ENCODE measurements around the gene PRKN.
A peak's percentile ranks its signal among the peaks of the same experiment; 100 is the strongest.

Gene PRKN

DNA sequence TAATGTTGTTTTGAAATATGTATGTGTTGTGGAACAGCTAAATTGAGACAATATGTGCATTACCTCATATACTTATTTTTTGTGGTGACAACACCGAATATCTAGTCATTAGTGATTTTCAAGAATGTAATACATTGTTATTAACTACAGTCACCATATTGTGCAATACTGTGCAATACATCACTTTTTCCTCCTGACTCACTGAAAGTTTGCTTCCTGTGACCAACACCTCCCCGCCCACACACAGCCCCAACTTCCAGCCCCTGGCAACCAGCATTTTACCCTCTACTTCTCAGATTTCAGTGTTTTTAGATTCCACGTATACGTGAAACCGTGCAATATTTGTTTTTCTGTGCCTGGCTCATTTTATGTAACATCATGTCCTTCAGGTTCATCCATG lies 627.9 kb downstream of the PRKN start:
- H2BK120ac ChIP-seq (ENCODE audit: low read depth, low read length) = no peak overlapping the region
- no peak overlapping the region for H2AK5ac ChIP-seq (ENCODE audit: low read length, severe bottlenecking)
- H2BK5ac ChIP-seq (ENCODE audit: low read depth, low read length, poor library complexity, severe bottlenecking) = no peak overlapping the region
- no peak overlapping the region for H3K27ac ChIP-seq (ENCODE audit: low read length, poor library complexity, severe bottlenecking)
- no peak overlapping the region for H2AFZ ChIP-seq (ENCODE audit: low read depth, low read length)
- no peak overlapping the region for H4K91ac ChIP-seq (ENCODE audit: low read length)
- H3K4me2 ChIP-seq (ENCODE audit: low read length, poor library complexity, severe bottlenecking) = peak overlapping the region; percentile 58
- H3K14ac ChIP-seq (ENCODE audit: low read length in 2 of 2) = no peak overlapping the region
- no peak overlapping the region for H3K4me3 ChIP-seq (ENCODE audit: insufficient read depth in 1 of 2, low read depth in 1 of 2, low read length in 2 of 2)
- no peak overlapping the region for H2BK12ac ChIP-seq (ENCODE audit: low read length in 2 of 2)
- WGBS = 47% methylated on average over 4 of the region's 5 CpGs
- no peak overlapping the region for H3K23ac ChIP-seq (ENCODE audit: low read length in 2 of 2)
- no peaks in the 10 kb centered on the region for H3K79me1 ChIP-seq (replicated peaks; ENCODE audit: low read length, poor library complexity, severe bottlenecking)
- no peak overlapping the region for H3K4ac ChIP-seq (ENCODE audit: low read depth in 1 of 2, low read length in 2 of 2)
- H3K4me1 ChIP-seq (ENCODE audit: control insufficient read depth, insufficient read depth, low read depth, low read length) = peaks cover 5% of the 10 kb centered on the region
- no peaks in the 10 kb centered on the region for H3K36me3 ChIP-seq (ENCODE audit: control insufficient read depth in 1 of 2, insufficient read depth in 2 of 2, low read depth in 1 of 2, low read length in 2 of 2)
- peak; percentile 79 for DNase-seq
- peak overlapping the region; percentile 67 for H3K9ac ChIP-seq (ENCODE audit: low read length)
- H4K8ac ChIP-seq (ENCODE audit: low read length) = no peak overlapping the region
- H2BK15ac ChIP-seq (ENCODE audit: low read depth, poor library complexity, severe bottlenecking) = no peak overlapping the region
- H3K27me3 ChIP-seq (ENCODE audit: control insufficient read depth in 1 of 2, insufficient read depth in 1 of 2, low read length in 2 of 2) = no peaks in the 10 kb centered on the region
- no peak overlapping the region for H3K18ac ChIP-seq (ENCODE audit: low read depth in 1 of 2, low read length in 2 of 2)
- H3K9me3 ChIP-seq (ENCODE audit: control insufficient read depth, low read length) = no peaks in the 10 kb centered on the region

DNA sequence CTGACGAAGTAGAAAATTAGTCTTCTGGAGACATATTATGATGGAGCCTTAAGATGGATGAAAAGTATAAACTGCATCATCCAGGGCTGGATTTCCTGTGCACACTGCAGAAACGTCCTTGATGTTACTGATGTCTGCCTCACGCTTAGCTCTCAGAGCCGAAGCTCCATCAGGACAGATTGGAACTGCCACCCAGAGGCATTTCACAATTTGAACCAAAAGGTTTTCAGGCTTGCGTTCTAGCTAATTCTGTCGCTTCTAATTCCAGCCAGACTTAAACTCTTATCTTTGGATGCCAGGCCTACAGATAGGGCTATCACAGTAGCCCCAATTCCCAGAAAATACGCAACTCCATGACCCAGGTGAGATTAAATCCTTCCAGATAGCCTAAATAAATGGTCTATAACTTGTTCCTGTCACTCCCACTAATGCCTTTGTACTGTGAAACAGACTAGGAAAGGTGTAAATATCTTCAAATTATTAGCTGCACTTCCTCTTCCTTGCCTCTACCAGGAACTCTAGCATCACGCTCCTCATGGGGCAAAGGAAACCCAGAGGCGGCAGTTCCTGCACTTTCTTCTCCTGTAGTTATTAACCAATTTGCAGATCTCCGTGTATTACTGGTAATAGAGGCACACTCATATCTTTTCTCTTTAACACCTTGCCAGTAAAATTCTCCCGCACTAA lies 634.6 kb downstream of the PRKN start:
- H2BK120ac ChIP-seq (ENCODE audit: low read depth, low read length) = no peak overlapping the region
- H4K8ac ChIP-seq (ENCODE audit: low read length) = no peak overlapping the region
- H3K79me1 ChIP-seq (replicated peaks; ENCODE audit: low read length, poor library complexity, severe bottlenecking) = no peaks in the 10 kb centered on the region
- H2AFZ ChIP-seq (ENCODE audit: low read depth, low read length) = no peak overlapping the region
- no peak overlapping the region for H3K27ac ChIP-seq (ENCODE audit: low read length, poor library complexity, severe bottlenecking)
- no peaks in the 10 kb centered on the region for H3K27me3 ChIP-seq (ENCODE audit: control insufficient read depth in 1 of 2, insufficient read depth in 1 of 2, low read length in 2 of 2)
- no peak overlapping the region for H3K4ac ChIP-seq (ENCODE audit: low read depth in 1 of 2, low read length in 2 of 2)
- no peaks in the 10 kb centered on the region for H3K4me1 ChIP-seq (ENCODE audit: control insufficient read depth, insufficient read depth, low read depth, low read length)
- no peaks in the 10 kb centered on the region for H3K9me3 ChIP-seq (ENCODE audit: control insufficient read depth, low read length)
- no peak overlapping the region for H3K4me3 ChIP-seq (ENCODE audit: insufficient read depth in 1 of 2, low read depth in 1 of 2, low read length in 2 of 2)
- no peak overlapping the region for H3K23ac ChIP-seq (ENCODE audit: low read length in 2 of 2)
- peak overlapping the region; percentile 41 for H2AK5ac ChIP-seq (ENCODE audit: low read length, severe bottlenecking)
- no peak for DNase-seq
- H2BK12ac ChIP-seq (ENCODE audit: low read length in 2 of 2) = no peak overlapping the region
- H3K14ac ChIP-seq (ENCODE audit: low read length in 2 of 2) = no peak overlapping the region
- no peak overlapping the region for H3K18ac ChIP-seq (ENCODE audit: low read depth in 1 of 2, low read length in 2 of 2)
- no peak overlapping the region for H2BK5ac ChIP-seq (ENCODE audit: low read depth, low read length, poor library complexity, severe bottlenecking)
- H2BK15ac ChIP-seq (ENCODE audit: low read depth, poor library complexity, severe bottlenecking) = no peak overlapping the region
- H4K91ac ChIP-seq (ENCODE audit: low read length) = no peak overlapping the region
- no peaks in the 10 kb centered on the region for H3K36me3 ChIP-seq (ENCODE audit: control insufficient read depth in 1 of 2, insufficient read depth in 2 of 2, low read depth in 1 of 2, low read length in 2 of 2)
- no peak overlapping the region for H3K4me2 ChIP-seq (ENCODE audit: low read length, poor library complexity, severe bottlenecking)
- H3K9ac ChIP-seq (ENCODE audit: low read length) = no peak overlapping the region
- WGBS = 88% methylated on average over 11 of the region's 11 CpGs

DNA sequence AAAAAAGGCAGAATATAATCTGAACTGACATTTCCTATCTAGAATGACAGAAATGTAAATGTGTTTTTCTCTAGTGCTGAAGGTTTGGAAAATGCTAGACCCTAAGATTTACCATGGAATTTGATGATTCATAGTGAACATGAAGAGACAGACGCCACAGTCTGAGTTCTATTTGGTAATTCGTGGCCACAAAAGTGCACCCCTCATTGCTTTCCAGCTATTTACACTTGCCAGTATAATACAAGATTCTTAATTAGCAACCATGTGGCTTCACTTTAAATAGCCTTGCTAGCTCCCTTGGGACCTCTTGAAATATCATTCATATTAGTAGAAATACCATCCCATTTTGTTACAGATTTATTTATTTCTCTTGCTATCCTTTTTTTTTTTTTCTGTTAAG lies 636.8 kb downstream of the PRKN start:
- Histone ChIP-seq H3K18ac (ENCODE audit: low read depth in 1 of 2, low read length in 2 of 2) (no peak overlapping the region), H3K4ac (ENCODE audit: low read depth in 1 of 2, low read length in 2 of 2) (no peak overlapping the region), H3K14ac (ENCODE audit: low read length in 2 of 2) (no peak overlapping the region), H3K9ac (ENCODE audit: low read length) (no peak overlapping the region), H2AFZ (ENCODE audit: low read depth, low read length) (no peak overlapping the region), H2BK5ac (ENCODE audit: low read depth, low read length, poor library complexity, severe bottlenecking) (no peak overlapping the region), H3K79me1 (replicated peaks; ENCODE audit: low read length, poor library complexity, severe bottlenecking) (no peaks in the 10 kb centered on the region), H3K9me3 (ENCODE audit: control insufficient read depth, low read length) (no peaks in the 10 kb centered on the region), H3K4me1 (ENCODE audit: control insufficient read depth, insufficient read depth, low read depth, low read length) (no peaks in the 10 kb centered on the region), H4K8ac (ENCODE audit: low read length) (no peak overlapping the region), H3K4me3 (ENCODE audit: insufficient read depth in 1 of 2, low read depth in 1 of 2, low read length in 2 of 2) (no peak overlapping the region), H2BK120ac (ENCODE audit: low read depth, low read length) (no peak overlapping the region), H3K23ac (ENCODE audit: low read length in 2 of 2) (no peak overlapping the region), H2BK15ac (ENCODE audit: low read depth, poor library complexity, severe bottlenecking) (no peak overlapping the region), H2AK5ac (ENCODE audit: low read length, severe bottlenecking) (no peak overlapping the region), H3K4me2 (ENCODE audit: low read length, poor library complexity, severe bottlenecking) (no peak overlapping the region), H3K27ac (ENCODE audit: low read length, poor library complexity, severe bottlenecking) (peak overlapping the region; percentile 74), H3K27me3 (ENCODE audit: control insufficient read depth in 1 of 2, insufficient read depth in 1 of 2, low read length in 2 of 2) (no peaks in the 10 kb centered on the region), H4K91ac (ENCODE audit: low read length) (no peak overlapping the region), H3K36me3 (ENCODE audit: control insufficient read depth in 1 of 2, insufficient read depth in 2 of 2, low read depth in 1 of 2, low read length in 2 of 2) (no peaks in the 10 kb centered on the region), H2BK12ac (ENCODE audit: low read length in 2 of 2) (no peak overlapping the region)
- peak; percentile 6 for DNase-seq
- 26% methylated on average over 2 of the region's 2 CpGs for WGBS

DNA sequence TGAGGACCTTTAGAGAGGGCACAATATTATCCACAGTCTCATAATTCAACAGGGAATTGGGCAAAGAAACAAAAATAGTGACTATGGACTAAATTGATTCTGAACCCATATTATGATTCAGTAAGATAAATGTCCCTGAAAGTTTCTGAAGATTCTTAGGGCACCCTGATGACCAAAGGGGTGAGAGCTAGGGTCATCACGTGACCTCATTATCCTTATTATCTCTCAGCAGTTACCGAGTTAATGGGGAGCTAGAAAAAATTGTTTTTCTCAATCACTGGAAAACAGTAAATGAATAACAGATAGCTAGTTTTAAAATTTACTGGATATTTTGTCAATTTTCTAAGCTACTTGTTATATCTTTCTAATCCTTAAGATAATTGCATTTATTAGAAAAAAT lies 639.5 kb downstream of the PRKN start:
- WGBS = 76% methylated on average over 2 of the region's 2 CpGs
- Histone ChIP-seq H2AFZ (ENCODE audit: low read depth, low read length) (no peak overlapping the region), H2BK15ac (ENCODE audit: low read depth, poor library complexity, severe bottlenecking) (no peak overlapping the region), H3K27ac (ENCODE audit: low read length, poor library complexity, severe bottlenecking) (no peak overlapping the region), H3K4me1 (ENCODE audit: control insufficient read depth, insufficient read depth, low read depth, low read length) (no peaks in the 10 kb centered on the region), H4K91ac (ENCODE audit: low read length) (no peak overlapping the region), H3K14ac (ENCODE audit: low read length in 2 of 2) (no peak overlapping the region), H3K4ac (ENCODE audit: low read depth in 1 of 2, low read length in 2 of 2) (no peak overlapping the region), H2AK5ac (ENCODE audit: low read length, severe bottlenecking) (no peak overlapping the region), H3K4me3 (ENCODE audit: insufficient read depth in 1 of 2, low read depth in 1 of 2, low read length in 2 of 2) (no peak overlapping the region), H3K79me1 (replicated peaks; ENCODE audit: low read length, poor library complexity, severe bottlenecking) (no peaks in the 10 kb centered on the region), H3K9ac (ENCODE audit: low read length) (no peak overlapping the region), H2BK5ac (ENCODE audit: low read depth, low read length, poor library complexity, severe bottlenecking) (no peak overlapping the region), H4K8ac (ENCODE audit: low read length) (no peak overlapping the region), H3K27me3 (ENCODE audit: control insufficient read depth in 1 of 2, insufficient read depth in 1 of 2, low read length in 2 of 2) (no peaks in the 10 kb centered on the region), H3K18ac (ENCODE audit: low read depth in 1 of 2, low read length in 2 of 2) (no peak overlapping the region), H2BK12ac (ENCODE audit: low read length in 2 of 2) (no peak overlapping the region), H2BK120ac (ENCODE audit: low read depth, low read length) (no peak overlapping the region), H3K36me3 (ENCODE audit: control insufficient read depth in 1 of 2, insufficient read depth in 2 of 2, low read depth in 1 of 2, low read length in 2 of 2) (no peaks in the 10 kb centered on the region), H3K23ac (ENCODE audit: low read length in 2 of 2) (no peak overlapping the region), H3K4me2 (ENCODE audit: low read length, poor library complexity, severe bottlenecking) (no peak overlapping the region), H3K9me3 (ENCODE audit: control insufficient read depth, low read length) (no peaks in the 10 kb centered on the region)
- DNase-seq = no peak
